EL (cell line): Measurements from ENCODE around the gene SRP54.
A peak's percentile ranks its signal among the peaks of the same experiment; 100 is the strongest.
"Not testable (repeated sequence)": the region's sequence is repeated elsewhere in the genome, so short reads cannot be mapped to it uniquely, and the experiment has no call there.

Source experiments
- DNase-seq: peaks from one replicate; pipeline ENCODE4 v3.0.0-alpha.2; 2016

SRP54 gene

DNA sequence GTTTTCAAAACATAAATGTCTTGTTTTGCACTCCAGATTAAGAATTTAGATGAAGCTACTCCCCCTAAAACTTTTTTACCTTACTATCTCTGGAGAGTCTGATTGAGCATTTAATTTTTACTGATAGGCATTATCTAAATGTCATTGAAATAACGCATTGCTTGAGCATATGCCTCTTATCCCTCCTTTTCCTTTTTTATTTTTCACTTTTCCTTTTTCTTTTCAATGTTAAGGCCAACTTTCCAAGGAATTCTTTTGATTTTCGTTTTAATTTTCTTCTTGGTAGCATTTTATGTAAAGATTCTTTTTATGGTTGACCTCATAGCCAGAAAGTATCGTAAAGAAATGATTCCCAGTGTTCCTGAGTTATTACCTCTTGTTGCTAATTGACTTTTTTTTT is 2.9 kb downstream of the SRP54 start:
- no peak for DNase-seq

- no peak for DNase-seq
These were observed 4.4 kb downstream of the SRP54 start for GRCh38 chr14:34987180-34987579.

DNA sequence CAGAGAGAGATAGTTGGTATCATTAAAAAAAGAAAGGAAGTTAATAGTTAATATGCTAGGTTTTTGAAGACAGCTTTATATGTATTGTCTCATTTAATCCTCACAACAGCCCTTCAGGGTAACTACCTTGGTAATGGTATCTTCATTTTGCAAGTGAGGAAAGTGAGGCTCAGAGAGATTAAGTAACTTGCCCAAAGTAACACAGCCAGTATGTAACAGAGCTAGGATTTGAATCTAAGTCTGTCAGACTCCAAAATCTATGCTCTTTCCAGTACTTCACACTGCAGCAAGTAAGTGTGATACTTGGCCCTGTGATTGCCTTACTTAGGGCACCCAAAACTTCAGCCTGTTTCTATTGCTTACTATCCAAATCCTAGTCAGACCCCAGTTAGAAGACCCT is 7.0 kb downstream of the SRP54 start:
- no peak for DNase-seq

DNA sequence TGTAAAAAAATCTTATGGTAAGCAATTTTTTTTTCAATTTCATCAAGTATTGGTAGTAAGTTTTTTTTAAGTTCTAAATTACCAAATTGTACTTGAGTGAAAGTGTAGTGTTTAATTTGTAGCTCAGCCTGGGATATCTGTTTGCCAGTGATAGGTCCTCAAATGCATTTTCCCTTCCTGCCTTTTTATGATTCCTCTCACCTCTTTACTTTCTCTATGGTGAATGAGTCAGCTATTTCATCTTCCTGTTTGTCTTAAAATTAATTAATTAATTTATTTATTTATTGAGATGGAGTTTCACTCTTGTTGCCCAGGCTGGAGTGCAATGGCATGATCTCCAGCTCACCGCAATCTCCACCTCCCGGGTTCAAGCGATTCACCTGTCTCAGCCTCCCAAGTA is 10.6 kb downstream of the SRP54 start:
- no peak for DNase-seq

DNA sequence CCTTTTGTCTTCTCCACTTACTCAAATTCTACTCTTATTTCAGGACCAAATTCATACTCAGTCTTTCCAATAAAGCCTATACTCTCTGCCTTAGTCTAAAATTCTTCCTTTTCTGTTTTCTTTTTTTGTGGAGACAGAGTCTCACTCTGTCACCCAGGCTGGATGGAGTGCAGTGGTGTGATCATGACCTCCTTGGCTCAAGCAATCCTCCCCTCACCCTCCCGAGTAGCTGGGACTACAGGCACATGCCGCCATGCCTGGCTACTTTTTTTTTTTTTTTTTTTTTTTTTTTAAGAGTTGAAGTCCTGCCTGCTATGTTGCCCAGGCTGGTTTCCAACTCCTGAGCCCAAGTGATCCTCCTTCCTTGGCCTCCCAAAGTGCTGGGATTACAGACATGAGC is 11.9 kb downstream of the SRP54 start:
- DNase-seq = no peak

GRCh38 chr14:34997762-34998161 is 15.0 kb downstream of the SRP54 start:
- DNase-seq = no peak

- no peak for DNase-seq
These were observed 16.7 kb downstream of the SRP54 start for GRCh38 chr14:34999500-34999899.

- no peak for DNase-seq
These were observed 18.8 kb downstream of the SRP54 start for GRCh38 chr14:35001621-35002020.

DNA sequence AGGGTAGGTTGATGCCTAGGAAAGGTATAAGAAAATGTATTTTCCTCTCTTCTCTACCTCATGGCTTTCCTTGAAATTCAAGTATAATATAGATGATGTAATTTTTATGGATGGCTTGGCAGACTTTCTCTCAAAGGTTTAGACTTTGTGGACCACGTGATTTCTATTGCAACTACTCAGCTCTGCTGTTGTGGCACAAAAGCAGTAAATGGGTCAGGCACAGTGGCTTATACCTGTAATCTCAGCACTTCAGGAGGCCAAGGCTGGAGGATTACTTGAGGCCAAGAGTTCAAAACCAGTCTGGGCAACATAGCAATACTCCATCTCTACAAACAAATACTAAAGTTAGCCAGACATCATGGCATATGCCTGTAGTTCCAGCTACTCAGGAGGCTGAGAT is 22.0 kb downstream of the SRP54 start:
- no peak for DNase-seq

DNA sequence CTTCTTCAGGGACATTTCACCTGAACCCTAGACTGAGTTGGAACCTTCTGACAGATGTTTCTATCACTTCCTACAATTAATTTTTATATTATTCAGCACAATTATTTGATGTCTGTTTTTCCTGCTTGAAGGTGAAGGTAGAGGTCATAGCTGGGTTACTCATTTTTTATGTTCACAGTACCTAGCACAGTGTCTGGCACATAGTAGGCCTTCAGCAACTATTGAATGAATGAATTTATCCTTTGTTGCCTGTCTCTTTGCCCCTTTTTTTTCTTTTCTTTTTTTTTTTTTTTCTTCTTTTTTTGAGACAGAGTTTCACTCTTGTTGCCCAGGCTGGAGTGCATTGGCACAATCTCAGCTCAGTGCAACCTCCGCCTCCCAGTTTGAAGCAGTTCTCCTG is 33.8 kb downstream of the SRP54 start:
- no peak for DNase-seq

DNA sequence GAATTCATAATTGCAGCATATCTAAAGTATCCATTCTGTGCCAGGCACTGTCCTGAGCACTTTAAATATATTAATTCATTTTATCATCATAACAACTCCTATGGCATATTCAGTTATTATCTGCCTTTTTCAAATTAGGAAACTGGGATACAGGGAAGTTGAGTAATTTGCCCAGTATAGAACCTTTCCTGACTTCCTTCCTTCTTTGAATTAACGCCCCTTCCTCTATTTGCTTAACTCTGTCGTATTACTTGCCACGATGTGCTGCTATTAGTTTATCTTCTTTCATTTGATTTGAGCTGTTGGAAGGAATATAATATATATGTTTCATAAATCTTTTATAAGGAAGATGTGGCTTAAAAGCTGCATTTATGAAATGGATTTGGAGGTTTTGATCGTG is 37.9 kb downstream of the SRP54 start:
- DNase-seq = no peak

DNA sequence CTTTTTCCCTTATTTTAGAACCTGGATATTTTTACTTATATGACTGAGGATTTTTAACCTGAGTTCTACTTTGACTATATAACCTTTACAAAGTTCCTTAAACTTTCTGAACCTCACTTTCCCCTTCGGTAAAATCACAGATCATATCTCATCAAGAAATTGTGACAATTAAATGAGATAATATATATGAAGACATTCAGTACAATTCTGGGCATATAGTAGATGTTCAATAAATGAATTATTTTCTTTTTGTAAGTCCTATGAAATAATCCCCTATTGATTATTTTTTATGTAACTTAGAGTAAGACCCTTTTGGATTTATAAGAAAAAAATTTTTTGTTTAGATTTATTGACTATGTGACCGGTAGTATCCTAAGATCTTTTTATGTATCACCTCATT is 45.6 kb downstream of the SRP54 start:
- DNase-seq = no peak

DNA sequence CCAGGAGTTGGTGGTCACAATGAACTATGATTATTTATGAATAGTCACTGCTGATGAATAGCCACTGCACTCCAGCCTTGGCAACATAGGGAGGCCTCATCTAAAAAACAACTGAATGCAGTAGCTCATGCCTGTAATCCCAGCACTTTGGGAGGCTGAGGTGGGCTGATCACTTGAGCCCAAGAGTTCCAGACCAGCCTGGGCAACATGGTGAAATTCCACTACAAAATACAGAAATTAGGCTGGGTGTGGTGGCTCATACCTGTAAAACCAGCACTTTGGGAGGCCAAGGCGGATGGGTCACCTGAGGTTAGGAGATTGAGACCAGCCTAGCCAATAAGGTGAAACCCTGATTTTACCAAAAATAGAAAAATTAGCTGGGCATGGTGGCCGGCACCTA is 49.8 kb downstream of the SRP54 start:
- no peak for DNase-seq

DNA sequence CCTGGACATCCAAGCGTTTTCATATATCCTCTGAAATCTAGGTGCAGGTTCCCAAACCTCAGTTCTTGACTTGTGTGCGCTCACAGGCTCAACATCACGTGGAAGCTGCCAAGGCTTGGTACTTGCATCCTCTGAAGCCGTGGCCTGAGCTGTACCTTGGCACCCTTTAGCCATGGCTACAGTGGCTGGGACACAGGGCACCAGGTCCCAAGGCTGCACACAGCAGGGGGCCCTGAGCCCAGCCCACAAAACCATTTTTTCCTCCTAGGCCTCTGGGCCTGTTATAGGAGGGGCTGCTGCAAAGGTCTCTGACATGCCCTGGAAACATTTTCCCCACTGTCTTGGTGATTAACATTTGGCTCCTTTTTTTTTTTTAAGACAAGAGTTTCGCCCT is 51.6 kb downstream of the SRP54 start:
- no peak for DNase-seq

- DNase-seq = not testable (repeated sequence)
These were observed 52.3 kb downstream of the SRP54 start for GRCh38 chr14:35034944-35035554.

DNA sequence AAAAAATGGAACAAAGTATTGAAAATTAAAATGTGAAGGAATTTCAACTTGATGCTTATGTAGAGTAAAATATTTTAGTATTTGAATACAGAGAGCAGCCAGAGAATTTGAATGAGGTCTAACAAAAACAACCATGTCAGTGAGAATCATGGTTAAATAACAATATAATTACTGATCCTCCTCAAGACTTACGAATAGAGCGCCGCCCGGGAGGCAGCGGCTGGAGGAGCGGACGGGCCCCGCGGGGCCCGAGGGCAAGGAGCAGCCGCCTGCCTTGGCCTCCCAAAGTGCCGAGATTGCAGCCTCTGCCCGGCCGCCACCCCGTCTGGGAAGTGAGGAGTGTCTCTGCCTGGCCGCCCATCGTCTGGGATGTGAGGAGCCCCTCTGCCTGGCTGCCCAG is 55.5 kb downstream of the SRP54 start:
- DNase-seq = not testable (repeated sequence)

DNA sequence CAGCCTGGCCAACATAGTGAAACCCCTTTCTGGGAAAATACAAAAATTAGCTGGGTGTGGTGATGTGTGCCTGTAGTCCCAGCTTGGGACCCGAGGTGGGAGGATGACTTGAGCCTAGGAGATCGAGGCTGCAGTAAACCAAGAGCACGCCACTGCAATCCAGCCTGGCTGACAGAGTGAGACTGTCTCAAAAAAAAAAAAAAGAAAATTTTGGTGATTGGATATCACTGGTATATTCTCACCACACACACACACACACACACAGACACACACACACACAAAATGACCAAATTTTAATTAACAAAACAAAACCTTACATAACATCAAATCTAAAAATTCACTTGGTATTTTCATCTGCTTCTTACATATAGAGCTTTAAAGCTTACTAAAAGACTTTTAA is 59.8 kb downstream of the SRP54 start:
- no peak for DNase-seq

- no peak for DNase-seq
These were observed 60.3 kb downstream of the SRP54 start for GRCh38 chr14:35043046-35043445.

DNA sequence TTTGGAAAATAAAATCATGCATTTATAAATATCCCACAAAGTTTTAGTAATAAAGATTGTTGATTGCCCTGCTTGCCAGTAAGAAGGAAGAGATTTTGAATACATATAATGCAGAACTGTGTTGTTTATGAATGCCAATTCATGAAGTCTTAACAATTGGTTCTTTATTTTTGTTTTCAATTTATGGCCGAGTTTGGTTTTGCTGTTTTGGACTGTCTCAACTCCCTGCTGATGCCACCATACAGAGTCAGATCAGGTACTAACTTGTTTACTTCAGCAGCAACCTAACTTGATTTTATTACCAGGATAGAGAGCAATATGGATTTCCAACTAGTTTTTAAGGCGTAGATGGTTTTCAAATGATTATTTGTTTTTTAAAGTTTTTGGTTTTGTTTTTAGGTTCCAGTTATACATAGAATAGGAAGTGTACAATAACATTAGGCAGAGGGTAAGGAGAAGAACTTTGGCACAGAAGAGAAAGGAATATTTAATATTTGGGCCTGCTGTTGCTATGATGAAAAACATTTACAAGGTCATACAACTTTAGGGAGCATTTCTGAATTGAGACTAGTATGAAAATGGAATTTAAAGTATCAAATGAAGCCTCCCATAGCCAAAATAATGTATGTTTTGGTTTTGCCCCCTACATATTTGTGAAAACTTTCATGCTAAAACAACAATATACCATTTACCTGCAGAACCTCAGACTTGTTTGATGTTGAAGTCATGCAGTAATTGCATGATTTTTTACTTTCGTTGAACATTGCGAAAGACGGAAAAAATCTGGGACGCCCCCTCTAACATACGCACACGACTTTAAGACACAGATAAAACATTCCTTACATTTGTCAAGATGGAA is 62.4 kb downstream of the SRP54 start:
- no peak for DNase-seq

GRCh38 chr14:35045798-35046047 is 62.9 kb downstream of the SRP54 start:
- no peak for DNase-seq

DNA sequence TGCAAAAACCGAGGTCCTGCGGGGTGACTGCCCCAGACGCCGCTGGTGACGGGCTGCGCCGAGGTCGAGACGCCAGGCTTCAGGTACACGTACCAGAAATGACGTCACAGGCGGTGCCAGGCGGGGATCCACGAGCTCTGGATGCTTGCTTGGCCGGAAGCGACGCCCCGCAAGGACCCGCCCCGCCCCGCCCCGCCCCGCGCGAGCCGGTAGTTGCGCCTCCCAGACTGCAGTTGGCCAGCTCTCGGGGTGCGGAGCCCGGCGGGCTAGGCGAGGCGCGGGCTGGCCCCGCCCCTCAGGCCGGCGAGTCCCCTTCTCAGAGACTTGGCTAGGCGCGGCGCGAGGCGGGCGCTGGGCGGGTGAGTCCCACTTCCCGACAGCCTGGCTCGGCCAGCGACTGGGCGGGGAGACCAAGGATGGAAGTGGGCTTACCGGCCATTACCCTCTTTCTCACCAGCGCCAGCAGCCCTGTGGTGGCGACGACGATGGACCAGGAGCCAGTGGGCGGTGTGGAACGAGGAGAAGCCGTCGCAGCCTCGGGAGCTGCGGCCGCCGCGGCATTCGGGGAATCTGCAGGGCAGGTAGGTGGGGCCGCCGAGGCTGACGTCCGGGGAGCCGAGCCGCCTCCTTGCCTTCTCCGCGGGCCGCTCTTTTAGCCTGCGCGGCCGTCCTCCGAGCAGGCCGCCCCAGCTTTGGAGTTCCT is 63.4 kb downstream of the SRP54 start, which contains the start of gene FAM177A1:
FAM177A1 (plus strand) TSS at position 225 of the 703 bp plus-strand sequence; CDS start at position 417, 192 bp downstream.
- DNase-seq = peak; percentile 97

- DNase-seq = no peak
These were observed 64.2 kb downstream of the SRP54 start for GRCh38 chr14:35046751-35047536.

DNA sequence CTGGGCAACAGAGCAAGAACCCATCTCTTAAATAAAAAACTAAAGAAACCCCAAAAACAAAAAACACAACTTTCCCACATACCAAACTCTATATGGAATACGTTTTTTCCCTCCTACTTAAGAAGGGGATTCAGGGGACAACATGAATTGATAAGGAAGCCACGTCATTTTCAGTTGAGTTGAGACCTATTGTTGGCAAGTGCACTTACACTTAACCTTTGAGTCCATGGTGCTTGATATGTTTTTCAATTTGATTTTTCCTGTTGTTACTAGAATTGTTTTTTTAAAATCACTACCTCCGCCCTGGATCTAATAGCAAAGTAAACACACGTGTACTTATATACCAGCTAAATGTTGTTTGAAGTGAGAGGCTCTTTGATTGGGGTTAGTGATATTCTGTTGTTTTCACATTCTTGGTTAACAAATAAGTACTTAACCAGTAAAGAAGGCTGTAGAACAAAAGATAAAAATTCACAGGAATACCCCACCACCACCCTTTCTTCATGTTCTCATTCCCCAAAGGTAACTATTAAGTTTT is 65.3 kb downstream of the SRP54 start:
- no peak for DNase-seq
